Bronchial smooth muscle cell (primary cell): Measurements from ENCODE around the gene CLDN25. TPM values are rescaled to one million over a fixed set of nuclear protein-coding genes. Genes with fewer than 3 reads are reported as not detected.

Experiments
- total RNA-seq: library from RNA; depleted of rRNA; stranded (reverse); fragments of >200 nt; gene quantifications from 2 replicates; pipeline ENCODE4 v1.2.1, GENCODE V29; 2014

Gene CLDN25
- total RNA-seq = not detected in 2 replicates

GRCh38 chr11:113779496-113779895 is at the start of gene CLDN25:
Gene CLDN25 (plus strand): TSS chr11:113779796. CDS start chr11:113779796, 0 bp downstream.

GRCh38 chr11:113773416-113774173 is 6.0 kb upstream of the CLDN25 start, which contains the start of gene ZW10:
Gene ZW10 (minus strand): TSS chr11:113773692. CDS start chr11:113773666, 26 bp downstream.

Other genes with a start within 250 kb of the CLDN25 start
- 0.16 TPM in 1 of 2 replicates, not detected in the other for gene TMPRSS5, start 73.5 kb upstream of the CLDN25 start, total RNA-seq
- 11.6 and 14.8 TPM in 2 replicates for gene ZW10, start 6.1 kb upstream of the CLDN25 start, total RNA-seq
- 19.3 and 19.5 TPM in 2 replicates for gene USP28, start 95.8 kb downstream of the CLDN25 start, total RNA-seq
- not detected in 2 replicates for gene HTR3B, start 125.0 kb downstream of the CLDN25 start, total RNA-seq
- not detected in 2 replicates for gene HTR3A, start 195.3 kb downstream of the CLDN25 start, total RNA-seq